ENCODE measurements around the gene RYR2. TPM values are rescaled to one million over a fixed set of nuclear protein-coding genes. Genes with fewer than 3 reads are reported as not detected.

Gene RYR2
- total RNA-seq, 1 experiment from 2014 or later, result 2.8 TPM

GRCh38 chr1:237792149-237792548 lies 750.2 kb downstream of the RYR2 start:
- no peaks in the 10 kb centered on the region for H3K36me3 ChIP-seq (ENCODE audit: insufficient read depth, low read length, poor library complexity, severe bottlenecking)
- no peaks in the 10 kb centered on the region for H3K9me3 ChIP-seq (ENCODE audit: low read depth, low read length, poor library complexity, severe bottlenecking)
- intact Hi-C loops (cut with micrococcal nuclease; ENCODE audit: unreplicated experiment), result no loop called here
- POLR2A ChIA-PET (ENCODE audit: low non-redundant PET), result no interaction called here
- no peaks in the 10 kb centered on the region for H3K4me1 ChIP-seq (ENCODE audit: insufficient read depth, low read length, poor library complexity, severe bottlenecking)
- no TSS peak for BruUV-seq (replicated peaks)
- TF ChIP-seq CTCF (conservative IDR thresholded peaks at IDR 0.05; ENCODE audit: low read depth, low read length), result no peak
- TF ChIP-seq EZH2 (IDR thresholded peaks at IDR 0.05; ENCODE audit: borderline replicate concordance, low read depth, low read length, poor library complexity, severe bottlenecking), result no peak
- CTCF ChIA-PET, result no interaction called here
- no peak overlapping the region for H3K27ac ChIP-seq (ENCODE audit: low read depth, low read length, poor library complexity, severe bottlenecking)
- no peak for DNase-seq (ENCODE audit: low spot score)
- no peaks in the 10 kb centered on the region for H3K27me3 ChIP-seq (replicated peaks; ENCODE audit: insufficient read depth, low read depth, low read length, poor library complexity)
- no peak overlapping the region for H3K4me3 ChIP-seq (ENCODE audit: low read depth, low read length, poor library complexity, severe bottlenecking)

DNA sequence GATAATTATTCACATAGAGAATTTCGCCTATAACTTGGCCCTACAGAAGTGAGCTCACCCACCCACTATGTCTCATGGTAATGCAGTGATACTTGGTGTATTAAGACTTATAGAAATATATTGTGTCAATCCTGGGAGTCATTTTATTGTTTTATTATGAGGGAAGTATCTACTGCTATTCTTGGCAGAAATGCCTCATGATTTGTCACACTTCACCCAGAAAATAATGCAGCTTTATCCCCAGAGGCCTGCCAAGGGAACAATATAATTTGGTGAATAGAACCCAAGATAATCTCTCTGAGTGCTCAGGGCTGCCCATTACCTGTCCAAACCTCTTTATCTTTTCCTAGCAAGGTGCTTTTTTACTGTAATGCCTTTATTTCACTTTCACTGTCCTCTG lies 750.7 kb downstream of the RYR2 start:
- no TSS peak for BruUV-seq (replicated peaks)
- ChIA-PET CTCF (no interaction called here), POLR2A (ENCODE audit: low non-redundant PET) (interaction anchor here (0.6 kb wide), 1 partner anchor 198 kb away, joined by 4 read pairs; no protein-coding TSS in a partner anchor)
- no peaks in the 10 kb centered on the region for H3K9me3 ChIP-seq (ENCODE audit: low read depth, low read length, poor library complexity, severe bottlenecking)
- no peak overlapping the region for H3K27ac ChIP-seq (ENCODE audit: low read depth, low read length, poor library complexity, severe bottlenecking)
- no peak overlapping the region for H3K4me3 ChIP-seq (ENCODE audit: low read depth, low read length, poor library complexity, severe bottlenecking)
- TF ChIP-seq CTCF (conservative IDR thresholded peaks at IDR 0.05; ENCODE audit: low read depth, low read length) (no peak), EZH2 (IDR thresholded peaks at IDR 0.05; ENCODE audit: borderline replicate concordance, low read depth, low read length, poor library complexity, severe bottlenecking) (no peak)
- H3K36me3 ChIP-seq (ENCODE audit: insufficient read depth, low read length, poor library complexity, severe bottlenecking), result no peaks in the 10 kb centered on the region
- H3K27me3 ChIP-seq (replicated peaks; ENCODE audit: insufficient read depth, low read depth, low read length, poor library complexity), result no peaks in the 10 kb centered on the region
- H3K4me1 ChIP-seq (ENCODE audit: insufficient read depth, low read length, poor library complexity, severe bottlenecking), result no peaks in the 10 kb centered on the region
- intact Hi-C loops (cut with micrococcal nuclease; ENCODE audit: unreplicated experiment), result no loop called here
- no peak for DNase-seq (ENCODE audit: low spot score)

GRCh38 chr1:237794071-237794470 lies 752.1 kb downstream of the RYR2 start:
- no peaks in the 10 kb centered on the region for H3K27me3 ChIP-seq (replicated peaks; ENCODE audit: insufficient read depth, low read depth, low read length, poor library complexity)
- H3K9me3 ChIP-seq (ENCODE audit: low read depth, low read length, poor library complexity, severe bottlenecking), result no peaks in the 10 kb centered on the region
- H3K4me3 ChIP-seq (ENCODE audit: low read depth, low read length, poor library complexity, severe bottlenecking), result no peak overlapping the region
- DNase-seq (ENCODE audit: low spot score), result no peak
- H3K36me3 ChIP-seq (ENCODE audit: insufficient read depth, low read length, poor library complexity, severe bottlenecking), result no peaks in the 10 kb centered on the region
- CTCF ChIA-PET, result no interaction called here
- no peak for TF ChIP-seq CTCF (conservative IDR thresholded peaks at IDR 0.05; ENCODE audit: low read depth, low read length)
- no peak for TF ChIP-seq EZH2 (IDR thresholded peaks at IDR 0.05; ENCODE audit: borderline replicate concordance, low read depth, low read length, poor library complexity, severe bottlenecking)
- H3K4me1 ChIP-seq (ENCODE audit: insufficient read depth, low read length, poor library complexity, severe bottlenecking), result no peaks in the 10 kb centered on the region
- POLR2A ChIA-PET (ENCODE audit: low non-redundant PET), result no interaction called here
- no TSS peak for BruUV-seq (replicated peaks)
- intact Hi-C loops (cut with micrococcal nuclease; ENCODE audit: unreplicated experiment), result no loop called here
- H3K27ac ChIP-seq (ENCODE audit: low read depth, low read length, poor library complexity, severe bottlenecking), result no peak overlapping the region

Measured in A673 (cell line).